Stimulated activated CD4-positive, alpha-beta T cell treated with anti-CD3 and anti-CD28 coated beads, Interleukin-12 subunit alpha, Interleukin-12 subunit beta, amount 100 ng/mL, for 48 hours (primary cell): ENCODE results near the gene SLC6A5.

Source experiments
- DNase-seq, 3 donors: peaks; one replicate each; pipeline ENCODE4 v3.0.0-alpha.2; 2020; ENCODE audit warnings: low read depth in 2 of 3, low spot score in 1 of 3

Gene SLC6A5

GRCh38 chr11:20620988-20621387 is 21.6 kb downstream of the SLC6A5 start:
- DNase-seq, result no peak

- DNase-seq, result no peak
Observed at GRCh38 chr11:20621679-20622078, 22.3 kb downstream of the SLC6A5 start.

GRCh38 chr11:20623252-20623651 is 23.8 kb downstream of the SLC6A5 start:
- no peak for DNase-seq

GRCh38 chr11:20626279-20626678 is 26.9 kb downstream of the SLC6A5 start:
- no peak for DNase-seq

GRCh38 chr11:20627026-20627425 is 27.6 kb downstream of the SLC6A5 start:
- no peak for DNase-seq

- no peak for DNase-seq
Observed at GRCh38 chr11:20627701-20628100, 28.3 kb downstream of the SLC6A5 start.

GRCh38 chr11:20631519-20632168 is 32.2 kb downstream of the SLC6A5 start:
- no peak for DNase-seq

GRCh38 chr11:20632169-20632532 is 32.7 kb downstream of the SLC6A5 start:
- DNase-seq, result no peak

- no peak for DNase-seq
Observed at GRCh38 chr11:20634044-20634443, 34.6 kb downstream of the SLC6A5 start.

- DNase-seq, result no peak
Observed at GRCh38 chr11:20634781-20635180, 35.4 kb downstream of the SLC6A5 start.

GRCh38 chr11:20638074-20638473 is 38.7 kb downstream of the SLC6A5 start:
- no peak for DNase-seq

GRCh38 chr11:20639688-20640087 is 40.3 kb downstream of the SLC6A5 start:
- no peak for DNase-seq

- DNase-seq, result no peak
Observed at GRCh38 chr11:20640401-20640800, 41.0 kb downstream of the SLC6A5 start.

- no peak for DNase-seq
Observed at GRCh38 chr11:20644360-20644759, 45.0 kb downstream of the SLC6A5 start.

GRCh38 chr11:20647976-20648565 is 48.7 kb downstream of the SLC6A5 start:
- DNase-seq, result peak in 1 of 3 donors; percentile 56

GRCh38 chr11:20652150-20652806 is 52.9 kb downstream of the SLC6A5 start:
- no peak for DNase-seq

- no peak for DNase-seq
Observed at GRCh38 chr11:20654038-20654437, 54.6 kb downstream of the SLC6A5 start.

- no peak for DNase-seq
Observed at GRCh38 chr11:20656901-20657300, 57.5 kb downstream of the SLC6A5 start.

- no peak for DNase-seq
Observed at GRCh38 chr11:20658135-20658534, 58.7 kb downstream of the SLC6A5 start.

GRCh38 chr11:20661445-20661844 is 62.0 kb downstream of the SLC6A5 start:
- DNase-seq, result no peak

- DNase-seq, result no peak
Observed at GRCh38 chr11:20661850-20662249, 62.4 kb downstream of the SLC6A5 start.

GRCh38 chr11:20668131-20668809 is 68.9 kb downstream of the SLC6A5 start:
- DNase-seq, result no peak
